HEK293 (cell line): ENCODE measurements around the gene MTFP1.

ENCODE experiments used
- BCL11A ChIP-seq: fragments of 450-650 bp; formaldehyde crosslinking; IDR thresholded peaks from 2 replicates; pipeline ENCODE4 v1.5.1; 2016; ENCODE audit warnings: low read depth, missing biosample characterization, missing genetic modification characterization
- CTCF ChIP-seq: fragments of 450-650 bp; formaldehyde crosslinking; IDR thresholded peaks from 2 replicates; pipeline ENCODE4 v1.5.1; 2016; ENCODE audit warnings: missing biosample characterization, missing genetic modification characterization
- GLIS1 ChIP-seq: fragments of 450-650 bp; formaldehyde crosslinking; IDR thresholded peaks from 2 replicates; pipeline ENCODE4 v1.5.1; 2016; ENCODE audit warnings: missing biosample characterization, missing genetic modification characterization
- REPIN1 ChIP-seq: fragments of 450-650 bp; formaldehyde crosslinking; IDR thresholded peaks from 2 replicates; pipeline ENCODE4 v1.5.1; 2017; ENCODE audit warnings: missing biosample characterization, missing genetic modification characterization, low read depth
- YY1 ChIP-seq: fragments of 450-650 bp; formaldehyde crosslinking; IDR thresholded peaks from 2 replicates; pipeline ENCODE4 v1.5.1; 2018; ENCODE audit warnings: missing biosample characterization, missing genetic modification characterization
- ZBTB20 ChIP-seq: fragments of 450-650 bp; formaldehyde crosslinking; IDR thresholded peaks from 2 replicates; pipeline ENCODE4 v1.5.1; 2016; ENCODE audit warnings: missing biosample characterization, missing genetic modification characterization
- ZNF302 ChIP-seq: fragments of 450-650 bp; formaldehyde crosslinking; IDR thresholded peaks from 2 replicates; pipeline ENCODE4 v1.5.1; 2016; ENCODE audit warnings: missing biosample characterization, missing genetic modification characterization, low read depth
- ZNF488 ChIP-seq: fragments of 450-650 bp; formaldehyde crosslinking; IDR thresholded peaks from 2 replicates; pipeline ENCODE4 v1.5.1; 2016; ENCODE audit warnings: missing biosample characterization, missing genetic modification characterization
- ZNF561 ChIP-seq: fragments of 450-650 bp; IDR thresholded peaks from 2 replicates; pipeline ENCODE4 v1.5.1; 2018; ENCODE audit warnings: missing biosample characterization, missing genetic modification characterization, borderline replicate concordance
- ZNF660 ChIP-seq: fragments of 450-650 bp; IDR thresholded peaks from 2 replicates; pipeline ENCODE4 v1.5.1; 2018; ENCODE audit warnings: missing biosample characterization, mild to moderate bottlenecking, missing genetic modification characterization

GRCh38 chr22:30414525-30415047 is 11.0 kb upstream of the MTFP1 start:
- TF ChIP-seq REPIN1 (tag by site-specific recombination) (no peak), BCL11A (tag by site-specific recombination) (no peak), CTCF (tag by site-specific recombination) (no peak), YY1 (tag by site-specific recombination) (no peak), ZNF302 (tag by site-specific recombination) (no peak), GLIS1 (tag by site-specific recombination) (no peak), ZBTB20 (no peak), ZNF660 (tag by site-specific recombination) (no peak), ZNF561 (tag by site-specific recombination) (no peak), ZNF488 (tag by site-specific recombination) (no peak)
